ENCODE measurements around the gene GRM7.

GRM7 gene

GRCh38 chr3:7371693-7372572 is 511.0 kb downstream of the GRM7 start:
- Histone ChIP-seq H3K4me1 (ENCODE audit: control insufficient read depth in 1 of 2, insufficient read depth in 1 of 2, low read depth in 1 of 2, low read length in 1 of 2) (no peaks in the 10 kb centered on the region), H3K27ac (no peak overlapping the region), H3K36me3 (no peaks in the 10 kb centered on the region), H3K9me3 (no peaks in the 10 kb centered on the region), H3K4me3 (ENCODE audit: low read depth in 1 of 2, low read length in 1 of 2) (no peak overlapping the region), H3K27me3 (no peaks in the 10 kb centered on the region)
- no peak for TF ChIP-seq CTCF (IDR thresholded peaks at IDR 0.05)

GRCh38 chr3:7377103-7377502 is 516.2 kb downstream of the GRM7 start:
- H3K9me3 ChIP-seq = no peaks in the 10 kb centered on the region
- H3K4me3 ChIP-seq (ENCODE audit: low read depth in 1 of 2, low read length in 1 of 2) = no peak overlapping the region
- H3K36me3 ChIP-seq = no peaks in the 10 kb centered on the region
- no peaks in the 10 kb centered on the region for H3K4me1 ChIP-seq (ENCODE audit: control insufficient read depth in 1 of 2, insufficient read depth in 1 of 2, low read depth in 1 of 2, low read length in 1 of 2)
- no peaks in the 10 kb centered on the region for H3K27me3 ChIP-seq
- TF ChIP-seq CTCF (IDR thresholded peaks at IDR 0.05) = no peak
- H3K27ac ChIP-seq = no peak overlapping the region

DNA sequence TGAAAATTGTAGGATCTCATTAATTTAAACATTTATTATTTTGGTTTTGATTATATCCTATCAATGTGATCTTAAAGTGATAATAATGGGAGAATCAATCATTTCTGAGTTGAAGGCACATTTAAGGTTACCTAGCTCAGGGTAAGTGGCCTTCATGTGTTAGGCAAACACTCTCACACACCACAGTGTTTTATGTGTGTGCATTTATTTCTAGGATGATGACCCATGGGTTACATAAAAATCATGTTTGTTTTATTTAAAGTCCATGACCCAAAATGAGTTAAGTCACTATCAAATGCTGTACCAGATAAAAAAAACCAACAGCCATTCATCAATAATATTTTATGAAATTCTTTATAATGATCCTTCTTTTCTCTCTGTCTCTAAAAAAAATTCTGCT is 520.8 kb downstream of the GRM7 start:
- Histone ChIP-seq H3K4me3 (ENCODE audit: low read depth in 1 of 2, low read length in 1 of 2) (no peak overlapping the region), H3K27ac (no peak overlapping the region), H3K36me3 (no peaks in the 10 kb centered on the region), H3K9me3 (no peaks in the 10 kb centered on the region), H3K4me1 (ENCODE audit: control insufficient read depth in 1 of 2, insufficient read depth in 1 of 2, low read depth in 1 of 2, low read length in 1 of 2) (no peaks in the 10 kb centered on the region), H3K27me3 (no peaks in the 10 kb centered on the region)
- TF ChIP-seq CTCF (IDR thresholded peaks at IDR 0.05) = no peak

DNA sequence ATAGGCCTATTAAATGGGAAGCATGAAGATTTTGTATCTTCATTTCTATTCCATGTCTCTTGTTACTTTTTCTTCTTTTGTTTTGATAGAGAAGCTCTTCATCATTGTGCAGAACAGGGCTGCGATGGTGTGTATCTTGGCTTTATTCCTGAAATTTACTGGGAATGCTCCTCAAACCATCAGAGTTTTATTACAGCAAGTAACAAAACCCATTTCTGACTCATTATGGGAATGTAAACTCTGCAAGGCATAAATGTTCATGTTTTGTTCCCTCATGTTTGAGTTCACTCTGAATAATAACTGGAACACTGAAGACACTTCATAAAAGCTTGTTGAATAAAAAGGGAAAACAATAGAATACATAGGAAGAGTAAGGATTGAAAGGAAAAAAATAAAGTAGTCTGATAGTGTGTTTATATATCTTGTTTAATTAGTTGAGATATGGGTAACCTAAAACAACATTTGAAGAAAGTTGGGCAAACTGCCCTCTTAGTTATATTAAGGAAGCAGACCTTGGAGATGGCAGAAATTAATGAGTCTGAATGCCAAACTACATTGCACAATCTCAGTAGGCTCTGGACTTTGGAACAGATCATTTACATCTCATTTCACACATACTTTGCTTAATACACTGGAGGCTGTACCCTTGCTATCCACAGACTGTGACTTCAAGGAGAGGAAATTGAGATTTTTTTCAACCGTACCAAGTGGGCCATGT is 521.5 kb downstream of the GRM7 start:
- no peaks in the 10 kb centered on the region for H3K9me3 ChIP-seq
- H3K4me3 ChIP-seq (ENCODE audit: low read depth in 1 of 2, low read length in 1 of 2) = no peak overlapping the region
- H3K4me1 ChIP-seq (ENCODE audit: control insufficient read depth in 1 of 2, insufficient read depth in 1 of 2, low read depth in 1 of 2, low read length in 1 of 2) = no peaks in the 10 kb centered on the region
- no peaks in the 10 kb centered on the region for H3K36me3 ChIP-seq
- no peak for TF ChIP-seq CTCF (IDR thresholded peaks at IDR 0.05)
- no peak overlapping the region for H3K27ac ChIP-seq
- H3K27me3 ChIP-seq = no peaks in the 10 kb centered on the region

DNA sequence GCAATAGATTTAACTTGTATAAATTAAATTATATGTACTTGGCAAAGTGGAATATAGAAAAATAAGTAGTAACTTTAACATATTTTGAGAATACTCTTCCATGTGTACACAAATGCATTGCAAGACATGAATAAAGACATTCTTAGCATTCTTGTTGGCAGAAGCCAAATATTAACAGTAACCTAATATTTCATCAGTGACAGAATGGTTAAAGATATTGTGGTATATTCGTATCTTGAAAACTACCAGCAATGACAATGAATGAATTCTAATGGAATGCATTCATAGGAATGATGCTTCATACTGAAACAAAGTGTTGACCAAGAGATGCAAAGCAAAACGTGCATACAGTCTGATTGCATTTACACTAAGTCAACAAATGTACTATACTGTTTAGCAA is 524.7 kb downstream of the GRM7 start:
- Histone ChIP-seq H3K9me3 (no peaks in the 10 kb centered on the region), H3K27me3 (no peaks in the 10 kb centered on the region), H3K4me1 (ENCODE audit: control insufficient read depth in 1 of 2, insufficient read depth in 1 of 2, low read depth in 1 of 2, low read length in 1 of 2) (no peaks in the 10 kb centered on the region), H3K27ac (no peak overlapping the region), H3K4me3 (ENCODE audit: low read depth in 1 of 2, low read length in 1 of 2) (no peak overlapping the region), H3K36me3 (no peaks in the 10 kb centered on the region)
- no peak for TF ChIP-seq CTCF (IDR thresholded peaks at IDR 0.05)

Measured in neutrophil (primary cell).